Gastroesophageal sphincter (tissue), 3 donors: ENCODE data around the gene ANKS1B.

ENCODE experiments used
- CTCF ChIP-seq, 4 experiments: fragments of 200-600 bp in 2 of 4; fragments of 450-650 bp in 2 of 4; sonication (generic) in 1 of 4; IDR thresholded peaks; one replicate each; pipeline ENCODE4 v1.5.1; 2017 to 2019; ENCODE audit warnings: antibody characterized with exemption in 4 of 4, mild to moderate bottlenecking in 2 of 4, moderate library complexity in 2 of 4
- POLR2AphosphoS5 ChIP-seq: sonication (generic); formaldehyde crosslinking; IDR thresholded peaks from one replicate; pipeline ENCODE4 v1.6.1; 2017; ENCODE audit warnings: antibody characterized with exemption

- TF ChIP-seq POLR2AphosphoS5 (no peak), CTCF (IDR thresholded peaks at IDR 0.05) (no peak)
These were observed 174.8 kb downstream of the ANKS1B start for GRCh38 chr12:99809909-99810308.
